Astrocyte of the spinal cord (primary cell): ENCODE results near the gene MBD3L4.
"Not testable (repeated sequence)": the region's sequence is repeated elsewhere in the genome, so short reads cannot be mapped to it uniquely, and the experiment has no call there.

Source experiments
- DNase-seq: peaks from one replicate; pipeline ENCODE4 v3.0.0; 2011; ENCODE audit warnings: low read depth, low spot score
- H3K4me3 ChIP-seq: 2 replicates; pipeline ENCODE4 v1.5.1; 2011; ENCODE audit warnings: low read depth, mild to moderate bottlenecking, low read length, moderate library complexity
- in situ Hi-C: cut with HindIII; loops from 2 replicates; pipeline ENCODE4 v1.10.0; 2017; ENCODE audit warnings: low sequenced_read_pairs
- TF ChIP-seq, protein P1 (sequence below): IDR thresholded peaks from 2 replicates; pipeline ENCODE4 v1.5.1; 2012; ENCODE audit warnings: low read depth, mild to moderate bottlenecking, low read length, inconsistent platforms

Gene MBD3L4

DNA sequence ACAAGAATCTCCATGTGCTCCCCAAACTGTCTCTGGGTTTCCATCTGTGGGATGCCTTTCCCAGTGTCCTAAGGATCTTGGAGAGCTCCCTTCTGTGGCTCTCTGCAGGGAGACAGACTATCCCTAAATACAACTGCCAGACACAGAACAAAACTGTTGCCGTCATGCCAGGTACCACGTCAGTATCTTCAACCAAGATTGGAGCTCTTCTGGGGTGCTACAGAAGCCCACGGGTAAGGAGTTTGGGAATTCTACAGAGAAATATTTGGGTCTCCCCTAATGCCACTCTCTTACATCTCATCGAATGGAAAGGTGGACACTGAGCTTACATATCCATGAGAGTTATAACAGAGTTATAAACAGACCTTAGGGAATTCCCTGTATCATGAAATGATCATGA, 23.4 kb upstream of the MBD3L4 start:
- in situ Hi-C loops: no loop called here
- TF ChIP-seq, protein P1, sequence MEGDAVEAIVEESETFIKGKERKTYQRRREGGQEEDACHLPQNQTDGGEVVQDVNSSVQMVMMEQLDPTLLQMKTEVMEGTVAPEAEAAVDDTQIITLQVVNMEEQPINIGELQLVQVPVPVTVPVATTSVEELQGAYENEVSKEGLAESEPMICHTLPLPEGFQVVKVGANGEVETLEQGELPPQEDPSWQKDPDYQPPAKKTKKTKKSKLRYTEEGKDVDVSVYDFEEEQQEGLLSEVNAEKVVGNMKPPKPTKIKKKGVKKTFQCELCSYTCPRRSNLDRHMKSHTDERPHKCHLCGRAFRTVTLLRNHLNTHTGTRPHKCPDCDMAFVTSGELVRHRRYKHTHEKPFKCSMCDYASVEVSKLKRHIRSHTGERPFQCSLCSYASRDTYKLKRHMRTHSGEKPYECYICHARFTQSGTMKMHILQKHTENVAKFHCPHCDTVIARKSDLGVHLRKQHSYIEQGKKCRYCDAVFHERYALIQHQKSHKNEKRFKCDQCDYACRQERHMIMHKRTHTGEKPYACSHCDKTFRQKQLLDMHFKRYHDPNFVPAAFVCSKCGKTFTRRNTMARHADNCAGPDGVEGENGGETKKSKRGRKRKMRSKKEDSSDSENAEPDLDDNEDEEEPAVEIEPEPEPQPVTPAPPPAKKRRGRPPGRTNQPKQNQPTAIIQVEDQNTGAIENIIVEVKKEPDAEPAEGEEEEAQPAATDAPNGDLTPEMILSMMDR: no peak
- no peak for DNase-seq
- no peak overlapping the region for H3K4me3 ChIP-seq

- in situ Hi-C loops, H3K4me3 ChIP-seq, DNase-seq: not testable (repeated sequence)
Measured at GRCh38 chr19:7059977-7060376, 20.0 kb upstream of the MBD3L4 start.

- DNase-seq, in situ Hi-C loops, H3K4me3 ChIP-seq: not testable (repeated sequence)
Measured at GRCh38 chr19:7058576-7058975, 18.6 kb upstream of the MBD3L4 start, which contains the start of gene MBD3L3. TSS of gene MBD3L3 (minus strand) at chr19:7058676. CDS start at chr19:7058605, 71 bp downstream.

GRCh38 chr19:7056371-7056770, 16.4 kb upstream of the MBD3L4 start:
- H3K4me3 ChIP-seq, DNase-seq, in situ Hi-C loops: not testable (repeated sequence)

GRCh38 chr19:7055679-7056078, 15.7 kb upstream of the MBD3L4 start:
- H3K4me3 ChIP-seq, DNase-seq, in situ Hi-C loops: not testable (repeated sequence)

- in situ Hi-C loops, DNase-seq, H3K4me3 ChIP-seq: not testable (repeated sequence)
Measured at GRCh38 chr19:7054635-7055368, 14.8 kb upstream of the MBD3L4 start.

- in situ Hi-C loops, DNase-seq, H3K4me3 ChIP-seq: not testable (repeated sequence)
Measured at GRCh38 chr19:7052896-7053295, 12.9 kb upstream of the MBD3L4 start.

- H3K4me3 ChIP-seq, DNase-seq, in situ Hi-C loops: not testable (repeated sequence)
Measured at GRCh38 chr19:7051421-7051820, 11.4 kb upstream of the MBD3L4 start.

DNA sequence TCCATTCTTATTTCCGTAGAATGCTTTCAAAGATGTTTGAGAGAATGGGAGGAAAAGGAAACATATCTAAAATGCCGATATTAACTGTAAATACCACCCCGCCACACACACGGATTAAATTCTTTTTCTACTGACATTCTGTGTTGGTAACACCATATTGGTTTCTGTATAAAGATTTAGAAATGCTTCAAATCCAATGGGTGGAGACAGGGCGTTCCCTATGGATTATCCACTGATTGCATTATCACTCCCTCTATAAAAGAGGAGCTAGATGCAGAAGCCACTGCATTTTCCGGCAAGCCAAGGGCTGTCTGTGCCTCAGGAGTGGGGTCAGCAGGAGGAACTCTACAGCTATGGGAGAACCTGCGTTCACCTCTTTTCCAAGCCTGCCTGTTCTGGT, 9.0 kb upstream of the MBD3L4 start, which contains the start of gene MBD3L2:
MBD3L2 (plus strand) TSS at position 301 of the 400 bp plus-strand sequence; CDS start at position 354, 53 bp downstream.
- DNase-seq, H3K4me3 ChIP-seq, in situ Hi-C loops: not testable (repeated sequence)

- DNase-seq, H3K4me3 ChIP-seq, in situ Hi-C loops: not testable (repeated sequence)
Measured at GRCh38 chr19:7041563-7041962, 1.6 kb upstream of the MBD3L4 start.

GRCh38 chr19:7030278-7030677, 9.7 kb downstream of the MBD3L4 start, which contains the start of gene MBD3L5:
TSS of gene MBD3L5 (plus strand) at chr19:7030578. CDS start at chr19:7030612, 34 bp downstream.
- in situ Hi-C loops, DNase-seq, H3K4me3 ChIP-seq: not testable (repeated sequence)

DNA sequence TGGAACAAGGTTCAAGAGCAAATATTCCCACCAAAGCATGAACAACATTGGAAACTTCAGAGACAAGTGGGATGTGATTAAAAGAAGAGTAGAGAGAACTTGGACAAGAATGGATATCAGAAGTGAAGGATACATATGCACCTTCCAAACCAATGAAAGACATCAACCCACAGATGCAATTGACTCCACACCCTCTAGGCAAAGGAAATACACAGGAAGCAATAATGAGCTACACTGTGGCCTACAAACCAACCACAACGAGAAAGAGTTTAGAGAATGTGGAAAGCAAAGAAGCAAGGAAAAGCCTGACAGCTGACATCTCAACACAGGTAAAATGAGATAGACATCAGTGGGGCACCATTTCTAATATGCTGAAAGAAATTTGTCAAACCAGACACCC, 11.2 kb downstream of the MBD3L4 start:
- in situ Hi-C loops, DNase-seq: not testable (repeated sequence)

DNA sequence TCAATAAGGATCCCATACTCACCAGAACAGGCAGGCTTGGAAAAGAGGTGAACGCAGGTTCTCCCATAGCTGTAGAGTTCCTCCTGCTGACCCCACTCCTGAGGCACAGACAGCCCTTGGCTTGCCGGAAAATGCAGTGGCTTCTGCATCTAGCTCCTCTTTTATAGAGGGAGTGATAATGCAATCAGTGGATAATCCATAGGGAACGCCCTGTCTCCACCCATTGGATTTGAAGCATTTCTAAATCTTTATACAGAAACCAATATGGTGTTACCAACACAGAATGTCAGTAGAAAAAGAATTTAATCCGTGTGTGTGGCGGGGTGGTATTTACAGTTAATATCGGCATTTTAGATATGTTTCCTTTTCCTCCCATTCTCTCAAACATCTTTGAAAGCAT, 18.6 kb downstream of the MBD3L4 start, which contains the start of gene MBD3L2B:
MBD3L2B (minus strand) TSS at position 101 of the 400 bp plus-strand sequence; CDS start at position 67, 34 bp downstream.
- DNase-seq, in situ Hi-C loops: not testable (repeated sequence)

More for the DNA sequence above, 11.2 kb downstream of the MBD3L4 start:
- not testable (repeated sequence) for H3K4me3 ChIP-seq

More for the DNA sequence above, 18.6 kb downstream of the MBD3L4 start, which contains the start of gene MBD3L2B:
- not testable (repeated sequence) for H3K4me3 ChIP-seq
